ENCODE results near the gene PARP16. TPM values are rescaled to one million over a fixed set of nuclear protein-coding genes. Genes with fewer than 3 reads are reported as not detected.

PARP16 gene
- total RNA-seq, 1 donor from 2014 or later, result 8.7 TPM

DNA sequence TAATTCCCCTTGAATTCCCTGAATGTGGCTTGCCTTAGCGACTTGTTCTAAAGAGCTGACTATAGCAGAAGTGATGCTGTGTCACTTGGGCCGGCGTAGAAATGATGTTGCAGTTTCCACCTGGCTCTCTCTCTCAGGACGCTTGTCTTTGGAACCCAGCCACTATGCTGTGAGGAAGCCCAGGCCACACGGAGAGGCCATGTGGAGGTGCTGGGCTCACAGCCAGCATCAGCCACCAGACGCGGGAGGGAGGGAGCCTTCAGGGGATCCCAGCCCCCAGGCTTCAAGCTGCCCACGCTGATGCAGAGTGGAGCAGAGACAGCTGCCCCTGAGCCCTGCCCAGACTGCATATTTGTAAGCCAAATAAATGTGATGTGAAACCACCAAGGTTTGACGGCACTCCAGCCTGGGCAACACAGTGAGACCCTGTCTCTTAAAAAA, 36.4 kb upstream of the PARP16 start:
- H3K9me3 Mint-ChIP-seq (ENCODE audit: low read depth), result no peaks in the 10 kb centered on the region
- no peak overlapping the region for H3K27ac Mint-ChIP-seq (ENCODE audit: unreplicated experiment)
- no peak overlapping the region for H3K4me3 Mint-ChIP-seq (ENCODE audit: unreplicated experiment)
- peaks cover 4% of the 10 kb centered on the region for H3K27me3 Mint-ChIP-seq (ENCODE audit: low read depth)
- no peak for DNase-seq (ENCODE audit: low spot score)
- peaks cover 5% of the 10 kb centered on the region for H3K4me1 Mint-ChIP-seq (ENCODE audit: low read depth)
- H3K36me3 Mint-ChIP-seq (ENCODE audit: low read depth), result no peaks in the 10 kb centered on the region
- TF ChIP-seq, protein P1, sequence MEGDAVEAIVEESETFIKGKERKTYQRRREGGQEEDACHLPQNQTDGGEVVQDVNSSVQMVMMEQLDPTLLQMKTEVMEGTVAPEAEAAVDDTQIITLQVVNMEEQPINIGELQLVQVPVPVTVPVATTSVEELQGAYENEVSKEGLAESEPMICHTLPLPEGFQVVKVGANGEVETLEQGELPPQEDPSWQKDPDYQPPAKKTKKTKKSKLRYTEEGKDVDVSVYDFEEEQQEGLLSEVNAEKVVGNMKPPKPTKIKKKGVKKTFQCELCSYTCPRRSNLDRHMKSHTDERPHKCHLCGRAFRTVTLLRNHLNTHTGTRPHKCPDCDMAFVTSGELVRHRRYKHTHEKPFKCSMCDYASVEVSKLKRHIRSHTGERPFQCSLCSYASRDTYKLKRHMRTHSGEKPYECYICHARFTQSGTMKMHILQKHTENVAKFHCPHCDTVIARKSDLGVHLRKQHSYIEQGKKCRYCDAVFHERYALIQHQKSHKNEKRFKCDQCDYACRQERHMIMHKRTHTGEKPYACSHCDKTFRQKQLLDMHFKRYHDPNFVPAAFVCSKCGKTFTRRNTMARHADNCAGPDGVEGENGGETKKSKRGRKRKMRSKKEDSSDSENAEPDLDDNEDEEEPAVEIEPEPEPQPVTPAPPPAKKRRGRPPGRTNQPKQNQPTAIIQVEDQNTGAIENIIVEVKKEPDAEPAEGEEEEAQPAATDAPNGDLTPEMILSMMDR (IDR thresholded peaks at IDR 0.05), result no peak

DNA sequence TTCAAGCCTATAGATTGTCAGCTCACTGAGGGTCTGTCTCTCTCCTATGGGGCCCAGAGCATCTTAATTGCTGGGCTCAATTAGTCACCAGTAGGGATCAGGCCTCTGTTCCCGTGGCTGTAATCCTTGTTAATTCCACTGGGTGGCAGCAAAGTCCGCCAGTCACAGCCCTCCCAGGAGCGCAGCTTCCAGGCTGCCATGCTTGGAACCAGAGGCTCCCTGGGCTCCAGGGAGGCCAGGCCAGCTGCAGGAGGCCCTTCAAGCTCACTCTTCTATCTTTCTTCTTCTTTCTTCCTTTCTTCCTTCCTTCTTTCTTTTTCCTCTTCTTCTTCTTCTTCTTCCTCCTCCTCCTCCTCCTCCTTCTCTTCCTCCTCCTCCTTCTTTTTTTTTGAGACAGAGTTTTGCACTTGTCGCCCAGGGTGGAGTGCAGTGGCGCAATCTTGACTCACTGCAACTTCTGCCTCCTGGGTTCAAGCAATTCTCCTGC, 32.2 kb upstream of the PARP16 start:
- Mint-ChIP-seq H3K27me3 (ENCODE audit: low read depth) (peaks cover 4% of the 10 kb centered on the region), H3K4me1 (ENCODE audit: low read depth) (peaks cover 5% of the 10 kb centered on the region), H3K36me3 (ENCODE audit: low read depth) (no peaks in the 10 kb centered on the region), H3K4me3 (ENCODE audit: unreplicated experiment) (no peak overlapping the region), H3K27ac (ENCODE audit: unreplicated experiment) (no peak overlapping the region), H3K9me3 (ENCODE audit: low read depth) (no peaks in the 10 kb centered on the region)
- TF ChIP-seq, protein P1 (IDR thresholded peaks at IDR 0.05), result peak; percentile 91
- DNase-seq (ENCODE audit: low spot score), result no peak

DNA sequence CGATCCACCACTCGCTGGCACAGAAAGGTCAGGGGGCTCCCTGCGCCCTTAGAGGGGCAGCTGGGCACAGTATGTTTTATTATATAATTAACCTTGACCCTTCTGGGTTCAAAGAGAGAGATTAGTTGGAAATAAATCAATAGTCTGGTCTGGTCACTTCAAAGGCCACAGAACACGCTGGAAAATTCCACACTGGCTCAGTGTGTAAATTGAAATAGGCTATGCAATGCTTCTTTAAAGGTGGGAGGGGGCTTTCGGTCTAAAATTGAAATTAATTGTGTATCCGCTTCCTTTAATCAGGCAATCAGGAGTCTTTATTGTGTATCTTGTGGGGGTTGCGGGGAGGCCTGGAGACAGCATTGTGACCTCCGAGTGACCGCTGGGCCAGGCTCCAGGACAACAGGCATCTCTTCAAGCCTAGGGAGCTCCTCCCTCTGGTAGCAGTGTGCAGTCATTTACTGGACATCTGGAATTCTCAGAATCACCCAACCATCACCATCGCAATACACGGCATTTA, 25.8 kb upstream of the PARP16 start:
- Mint-ChIP-seq H3K9me3 (ENCODE audit: low read depth) (no peaks in the 10 kb centered on the region), H3K4me1 (ENCODE audit: low read depth) (no peaks in the 10 kb centered on the region), H3K4me3 (ENCODE audit: unreplicated experiment) (no peak overlapping the region), H3K36me3 (ENCODE audit: low read depth) (no peaks in the 10 kb centered on the region), H3K27me3 (ENCODE audit: low read depth) (peaks cover 6% of the 10 kb centered on the region), H3K27ac (ENCODE audit: unreplicated experiment) (no peak overlapping the region)
- peak; percentile 9 for DNase-seq (ENCODE audit: low spot score)
- TF ChIP-seq, protein P1 (IDR thresholded peaks at IDR 0.05), result no peak

DNA sequence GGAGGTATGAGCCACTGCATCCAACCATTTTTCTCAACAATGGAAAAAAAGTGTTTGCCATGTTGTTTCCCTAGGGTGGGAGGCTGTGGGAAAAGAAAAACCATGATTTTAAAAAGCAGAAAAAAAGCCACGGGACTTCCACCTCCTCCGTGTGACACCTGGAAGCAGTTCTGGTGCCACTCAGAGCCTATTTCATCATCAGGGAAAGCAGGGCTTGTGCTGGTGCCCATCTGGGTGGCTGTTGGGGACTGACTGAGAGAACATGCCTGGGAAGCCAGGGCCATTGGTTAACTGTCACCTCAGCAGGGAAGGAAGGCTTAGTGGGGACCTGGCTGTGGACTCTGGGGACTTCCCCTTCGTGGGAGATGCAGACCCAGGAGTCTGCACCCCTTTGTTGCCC, 25.1 kb upstream of the PARP16 start:
- no peak overlapping the region for H3K27ac Mint-ChIP-seq (ENCODE audit: unreplicated experiment)

DNA sequence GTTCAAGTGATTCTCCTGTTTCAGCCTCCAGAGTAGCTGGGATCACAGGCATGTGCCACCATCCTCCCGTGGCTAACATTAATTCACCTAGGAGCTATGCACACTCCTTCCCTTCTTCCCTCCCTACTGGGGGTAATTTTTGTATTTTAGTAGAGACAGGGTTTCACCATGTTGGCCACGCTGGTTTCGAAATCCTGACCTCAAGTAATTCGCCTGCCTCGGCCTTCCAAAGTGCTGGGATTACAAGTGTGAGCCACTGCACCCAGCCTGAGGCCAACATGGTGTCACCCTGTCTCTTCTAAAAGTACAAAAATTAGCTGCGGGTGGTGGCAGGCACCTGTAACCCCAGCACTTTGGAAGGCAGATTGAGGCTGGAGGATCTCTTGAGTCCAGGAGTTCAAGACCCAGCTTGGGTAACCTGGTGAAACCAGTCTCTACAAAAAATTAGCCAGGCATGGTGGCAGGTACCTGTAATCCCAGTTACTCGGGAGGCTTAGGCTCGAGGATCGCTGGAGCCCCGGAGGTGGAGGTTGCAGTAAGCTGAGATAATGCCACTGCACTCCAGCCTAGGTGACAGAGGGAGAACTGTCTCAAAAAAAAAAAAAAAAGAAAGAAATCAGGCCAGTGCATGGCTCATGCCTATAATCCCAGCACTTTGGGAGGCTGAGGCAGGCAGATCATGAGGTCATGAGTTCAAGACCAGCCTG, 23.9 kb upstream of the PARP16 start:
- peak; percentile 42 for DNase-seq (ENCODE audit: low spot score)
- H3K27ac Mint-ChIP-seq (ENCODE audit: unreplicated experiment), result no peak overlapping the region
- no peaks in the 10 kb centered on the region for H3K9me3 Mint-ChIP-seq (ENCODE audit: low read depth)
- H3K4me1 Mint-ChIP-seq (ENCODE audit: low read depth), result peaks cover 9% of the 10 kb centered on the region
- no peaks in the 10 kb centered on the region for H3K36me3 Mint-ChIP-seq (ENCODE audit: low read depth)
- H3K27me3 Mint-ChIP-seq (ENCODE audit: low read depth), result peaks cover 6% of the 10 kb centered on the region
- TF ChIP-seq, protein P1 (IDR thresholded peaks at IDR 0.05), result no peak
- H3K4me3 Mint-ChIP-seq (ENCODE audit: unreplicated experiment), result no peak overlapping the region

More for the DNA sequence above, 25.1 kb upstream of the PARP16 start:
- H3K36me3 Mint-ChIP-seq (ENCODE audit: low read depth), result no peaks in the 10 kb centered on the region
- TF ChIP-seq, protein P1 (IDR thresholded peaks at IDR 0.05), result no peak
- H3K27me3 Mint-ChIP-seq (ENCODE audit: low read depth), result peaks cover 6% of the 10 kb centered on the region
- no peaks in the 10 kb centered on the region for H3K4me1 Mint-ChIP-seq (ENCODE audit: low read depth)
- no peaks in the 10 kb centered on the region for H3K9me3 Mint-ChIP-seq (ENCODE audit: low read depth)
- no peak overlapping the region for H3K4me3 Mint-ChIP-seq (ENCODE audit: unreplicated experiment)
- peak; percentile 36 for DNase-seq (ENCODE audit: low spot score)
